Small intestine (tissue), 7 donors: ENCODE measurements around the gene KIAA1217. TPM values are rescaled to one million over a fixed set of nuclear protein-coding genes. Genes with fewer than 3 reads are reported as not detected.

Experiments used
- DNase-seq, 2 donors: peaks; one replicate each; pipeline versions ENCODE4 v3.0.0 to v3.0.0-alpha.2; 2013
- FAIRE-seq: peaks from 2 replicates; lab custom pipeline; 2012; peaks lifted over from hg19 to GRCh38; lab: Jason Lieb, UNC
- H3K27ac ChIP-seq, 3 donors: one replicate each; pipeline ENCODE4 v1.5.1; 2013; ENCODE audit warnings: low read length in 2 of 3, mild to moderate bottlenecking in 2 of 3, control low read depth in 1 of 3, inconsistent platforms in 1 of 3, low read depth in 1 of 3, moderate library complexity in 1 of 3
- H3K27me3 ChIP-seq, 3 donors: one replicate each; pipeline ENCODE4 v1.6.1; 2013; ENCODE audit warnings: low read length in 3 of 3, inconsistent platforms in 1 of 3; ENCODE audit not compliant: control insufficient read depth in 3 of 3, insufficient read depth in 3 of 3
- H3K36me3 ChIP-seq, 3 donors: one replicate each; pipeline ENCODE4 v1.6.1; 2013; ENCODE audit warnings: low read length in 3 of 3, inconsistent platforms in 1 of 3, low read depth in 1 of 3, mild to moderate bottlenecking in 1 of 3, moderate library complexity in 1 of 3; ENCODE audit not compliant: control insufficient read depth in 3 of 3, insufficient read depth in 2 of 3
- H3K4me1 ChIP-seq, 3 donors: one replicate each; pipeline ENCODE4 v1.6.1; 2013; ENCODE audit warnings: low read length in 2 of 3, inconsistent platforms in 1 of 3, low read depth in 1 of 3, mild to moderate bottlenecking in 1 of 3, moderate library complexity in 1 of 3; ENCODE audit not compliant: control insufficient read depth in 3 of 3, insufficient read depth in 2 of 3
- H3K4me3 ChIP-seq, 3 donors: one replicate each; pipeline ENCODE4 v1.5.1; 2013; ENCODE audit warnings: low read length in 3 of 3, control low read depth in 1 of 3, inconsistent platforms in 1 of 3, low read depth in 1 of 3, mild to moderate bottlenecking in 1 of 3, moderate library complexity in 1 of 3
- H3K9me3 ChIP-seq, 2 donors: one replicate each; pipeline ENCODE4 v1.6.1; 2013; ENCODE audit warnings: low read depth in 1 of 2, low read length in 1 of 2; ENCODE audit not compliant: control insufficient read depth in 2 of 2, insufficient read depth in 1 of 2
- WGBS, 3 donors: extraction: QIAGEN DNeasy Blood & Tissue Kit; methylation state at CpG; one replicate each; pipeline ENCODE4 v1.1.7; 2013; 5-methylcytosine and 5-hydroxymethylcytosine counted together
- polyA plus RNA-seq, 4 donors: library from polyadenylated mRNA; stranded (reverse) in 3 of 4; unstranded in 1 of 4; fragments of 200-250 nt in 3 of 4; fragments of 120-200 nt in 1 of 4; gene quantifications; one replicate each; pipeline versions ENCODE4 v1.2.1 to v1.2.3, GENCODE V29; 2013
- donor health status: healthy with polysubstance abuse.
- donor health status: control.
- donor health status: control.
- donor health status: Bipolar disorder and iron deficiency.
- donor health status: healthy.

Gene KIAA1217
- polyA plus RNA-seq, 4 donors = 9.0 to 55.1 (median 11.0) TPM

DNA sequence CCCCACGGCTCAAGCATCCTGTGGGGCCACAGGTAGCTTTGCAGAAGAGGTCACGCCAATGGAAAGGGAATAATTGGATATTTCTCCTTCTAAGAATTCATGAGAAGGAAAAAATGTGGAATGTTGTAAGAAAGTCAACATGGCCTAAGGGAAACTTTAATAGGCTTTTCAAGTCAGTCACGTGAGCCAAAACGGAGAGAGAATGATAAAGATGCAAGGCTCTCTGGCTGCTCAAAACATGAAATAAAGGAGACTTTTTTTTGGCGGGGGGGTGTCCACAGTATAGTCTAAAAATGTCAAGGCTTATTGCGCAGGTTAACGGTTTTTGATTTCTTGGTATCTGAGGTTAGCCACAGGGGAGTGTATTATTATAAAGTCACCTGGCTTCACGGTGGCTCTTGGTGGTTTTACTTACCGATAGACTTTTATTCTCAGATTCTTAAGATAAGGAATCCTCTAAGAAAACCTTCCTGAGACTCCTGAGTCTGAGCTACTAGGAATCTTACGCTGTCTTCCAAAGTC, 366.6 kb downstream of the KIAA1217 start:
- WGBS, 3 donors = 67 to 76% (median 73%) methylated on average over 10 of the region's 10 CpGs
- Histone ChIP-seq H3K9me3 (no peaks in the 10 kb centered on the region), H3K36me3 (no peaks in the 10 kb centered on the region), H3K27me3 (peaks cover 0 to 3% (median 0%) of the 10 kb centered on the region in 3 donors), H3K4me1 (no peaks in the 10 kb centered on the region), H3K4me3 (no peak overlapping the region), H3K27ac (no peak overlapping the region)
- DNase-seq (no peak), FAIRE-seq (no peak)

DNA sequence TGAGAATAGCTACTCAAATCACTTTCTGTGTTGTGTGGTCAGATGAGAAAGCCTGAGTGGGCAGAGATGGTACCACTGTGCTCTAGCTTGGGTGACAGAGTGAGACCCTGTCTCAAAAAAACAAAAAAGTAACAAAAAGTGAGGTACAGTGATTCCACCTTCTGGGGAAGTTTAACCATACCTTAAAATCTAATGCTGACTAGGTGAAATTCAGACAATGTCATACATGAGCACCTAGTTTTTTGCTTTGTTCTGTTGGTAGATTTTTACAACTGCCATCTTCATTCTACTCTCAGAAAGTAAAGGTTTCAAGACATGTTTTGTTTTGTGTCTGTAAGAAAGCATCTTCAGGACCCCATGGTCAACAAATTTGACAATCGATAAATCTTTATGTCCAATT, 370.5 kb downstream of the KIAA1217 start:
- Histone ChIP-seq H3K36me3 (peaks cover 0 to 3% (median 2%) of the 10 kb centered on the region in 3 donors), H3K4me3 (no peak overlapping the region), H3K9me3 (no peaks in the 10 kb centered on the region), H3K4me1 (no peaks in the 10 kb centered on the region), H3K27ac (no peak overlapping the region), H3K27me3 (no peaks in the 10 kb centered on the region)
- DNase-seq = no peak
- WGBS, 3 donors = 93 to 98% (median 94%) methylated on average over 1 of the region's 1 CpG
- no peak for FAIRE-seq

DNA sequence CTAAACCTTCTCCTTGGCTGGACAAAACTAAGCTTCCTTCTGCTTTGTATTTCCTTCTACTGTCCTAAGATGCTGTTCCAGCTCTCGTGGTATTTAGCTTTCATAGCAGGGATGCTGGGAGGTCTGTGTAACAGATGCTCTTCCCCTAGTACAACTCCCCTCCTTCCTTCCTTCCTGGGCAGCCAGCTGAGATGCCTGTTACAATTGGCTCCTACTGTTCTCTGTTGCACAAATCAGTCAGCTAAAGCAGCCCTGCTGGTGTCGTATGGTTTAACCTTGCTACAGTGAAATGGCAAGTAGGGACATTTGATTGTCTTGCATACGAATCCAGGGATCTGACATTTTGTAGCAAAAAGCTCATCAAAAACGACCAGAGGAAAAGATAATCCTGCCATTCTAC, 371.0 kb downstream of the KIAA1217 start:
- Histone ChIP-seq H3K4me1 (no peaks in the 10 kb centered on the region), H3K9me3 (no peaks in the 10 kb centered on the region), H3K27ac (no peak overlapping the region), H3K27me3 (no peaks in the 10 kb centered on the region), H3K4me3 (no peak overlapping the region), H3K36me3 (peaks cover 0 to 6% (median 3%) of the 10 kb centered on the region in 3 donors)
- DNase-seq (no peak), FAIRE-seq (no peak)
- 69 to 79% (median 73%) methylated on average over 4 of the region's 4 CpGs for WGBS, 3 donors

DNA sequence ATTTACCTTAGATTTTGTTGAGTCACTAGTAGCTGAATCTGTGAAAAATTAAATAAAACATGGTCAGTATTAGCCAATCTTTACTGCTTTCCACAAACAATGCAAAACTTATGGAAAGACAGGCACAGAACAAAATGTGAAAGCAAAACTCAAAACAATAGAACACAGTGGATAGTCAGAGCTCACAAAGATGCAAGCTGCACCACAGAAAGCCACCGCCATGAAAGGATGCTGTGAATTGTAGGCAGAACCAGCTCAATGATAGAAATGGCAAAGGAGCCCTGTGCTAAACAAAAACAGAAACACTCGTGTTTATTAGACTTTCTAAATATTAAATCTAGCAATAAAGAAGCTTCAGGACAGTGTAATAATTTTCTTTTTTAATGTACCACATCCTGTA, 380.3 kb downstream of the KIAA1217 start:
- FAIRE-seq (no peak), DNase-seq (no peak)
- Histone ChIP-seq H3K27ac (no peak overlapping the region), H3K36me3 (peaks cover 12 to 30% (median 28%) of the 10 kb centered on the region in 3 donors), H3K4me3 (no peak overlapping the region), H3K27me3 (no peaks in the 10 kb centered on the region), H3K4me1 (no peaks in the 10 kb centered on the region), H3K9me3 (no peaks in the 10 kb centered on the region)
- WGBS, 3 donors = 88 to 94% (median 93%) methylated on average over 2 of the region's 2 CpGs

DNA sequence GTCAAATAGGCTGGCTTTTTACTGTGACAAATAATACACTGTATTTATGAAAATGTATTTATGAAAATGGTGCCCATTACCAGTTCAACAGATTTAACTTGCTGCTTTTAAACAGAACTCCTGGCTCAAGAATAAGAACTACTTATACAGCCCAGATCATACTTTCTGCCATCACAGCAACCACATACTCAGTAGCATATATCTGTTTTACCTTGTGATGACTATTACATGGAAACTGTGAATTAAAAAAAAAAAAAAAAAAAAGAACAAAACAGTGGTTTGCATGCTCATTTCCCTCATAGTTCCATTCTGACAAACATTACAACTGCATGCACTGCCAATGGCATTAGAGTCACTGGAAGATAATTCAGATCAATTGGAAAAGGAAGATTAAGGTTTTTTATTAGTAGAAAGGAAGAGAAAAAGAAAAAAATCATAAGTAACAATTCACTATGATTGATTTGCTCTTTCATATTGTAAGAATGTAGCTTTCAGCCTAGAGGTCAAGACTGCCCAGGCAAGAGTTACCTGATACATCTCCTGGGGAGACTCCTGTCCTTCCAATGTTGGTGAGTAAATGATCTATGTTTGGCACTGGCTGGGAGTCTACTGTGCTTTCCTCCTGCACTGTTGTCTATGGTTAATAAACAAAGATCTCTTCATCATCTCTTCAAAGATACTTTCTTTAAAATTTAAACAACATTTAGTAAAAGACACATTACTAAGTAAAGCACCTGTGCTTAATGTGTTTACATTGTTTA, 381.9 kb downstream of the KIAA1217 start:
- DNase-seq = no peak
- Histone ChIP-seq H3K4me1 (no peaks in the 10 kb centered on the region), H3K27ac (no peak overlapping the region), H3K9me3 (no peaks in the 10 kb centered on the region), H3K36me3 (peaks cover 12 to 27% (median 19%) of the 10 kb centered on the region in 3 donors), H3K27me3 (no peaks in the 10 kb centered on the region), H3K4me3 (no peak overlapping the region)
- no peak for FAIRE-seq

DNA sequence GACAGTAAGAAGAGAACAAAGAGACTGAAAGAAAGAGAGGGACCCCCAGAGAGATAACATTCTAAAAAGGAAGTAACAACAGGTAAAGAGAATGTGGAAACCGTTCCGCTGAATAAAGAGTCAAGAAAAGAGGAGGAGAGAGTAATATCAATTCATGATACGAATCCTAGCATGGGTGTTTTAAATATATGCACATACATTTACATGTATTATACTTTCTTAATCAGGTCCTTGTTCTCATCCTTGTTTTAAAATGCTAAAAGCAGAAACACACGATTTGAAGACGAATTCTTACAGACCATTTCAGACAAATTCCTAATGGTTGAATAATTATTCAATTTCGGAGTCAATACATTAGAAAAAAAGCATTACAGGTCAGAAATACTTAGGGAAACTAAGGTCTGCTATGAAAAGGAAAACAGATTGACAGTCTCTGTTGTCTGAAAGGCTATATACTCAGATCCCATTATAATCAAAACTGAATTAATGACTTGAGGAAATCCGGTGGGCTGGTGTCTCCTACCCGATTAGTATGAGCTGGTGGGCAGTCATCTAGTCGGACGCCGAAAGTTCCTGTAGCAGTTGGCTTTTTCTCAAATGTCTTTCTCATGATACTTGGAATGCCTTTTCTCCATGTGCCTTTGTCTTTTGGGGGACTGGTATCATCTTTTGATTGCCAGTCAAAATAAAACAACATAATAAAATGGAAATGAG, 387.4 kb downstream of the KIAA1217 start:
- peaks cover 13 to 28% (median 20%) of the 10 kb centered on the region in 3 donors for H3K36me3 ChIP-seq
- no peaks in the 10 kb centered on the region for H3K4me1 ChIP-seq
- DNase-seq = no peak
- no peaks in the 10 kb centered on the region for H3K9me3 ChIP-seq
- H3K4me3 ChIP-seq = no peak overlapping the region
- no peaks in the 10 kb centered on the region for H3K27me3 ChIP-seq
- no peak overlapping the region for H3K27ac ChIP-seq
- 94 to 96% (median 95%) methylated on average over 11 of the region's 11 CpGs for WGBS, 3 donors
- FAIRE-seq = no peak

DNA sequence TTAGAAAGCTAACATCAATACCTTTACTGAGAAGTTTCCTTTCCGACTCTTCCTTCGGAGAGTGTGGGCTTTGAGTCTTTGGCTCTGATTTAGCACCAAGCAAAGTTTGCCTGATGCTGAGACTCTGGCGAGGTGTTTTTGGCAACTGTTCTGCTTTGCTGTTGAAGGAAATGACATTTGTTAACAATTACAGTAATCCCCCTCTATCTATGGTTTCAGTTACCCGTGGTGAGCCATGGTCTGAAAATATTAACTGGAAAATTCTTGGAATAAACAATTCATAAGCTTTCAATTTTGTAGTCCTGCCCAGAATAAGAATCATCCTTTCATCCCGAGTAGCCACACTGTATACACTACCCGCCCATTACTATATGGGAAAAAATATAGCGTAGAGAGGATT, 388.5 kb downstream of the KIAA1217 start:
- FAIRE-seq = no peak

More for the DNA sequence above, 388.5 kb downstream of the KIAA1217 start:
- 87 to 94% (median 93%) methylated on average over 7 of the region's 7 CpGs for WGBS, 3 donors
- no peaks in the 10 kb centered on the region for H3K9me3 ChIP-seq
- H3K36me3 ChIP-seq = peaks cover 12 to 21% (median 16%) of the 10 kb centered on the region in 3 donors
- H3K4me1 ChIP-seq = no peaks in the 10 kb centered on the region
- DNase-seq = no peak
- no peak overlapping the region for H3K27ac ChIP-seq
- no peaks in the 10 kb centered on the region for H3K27me3 ChIP-seq
- no peak overlapping the region for H3K4me3 ChIP-seq
